Kidney capillary endothelial cell (primary cell): ENCODE results near the gene SUGP1.

Source experiments
- DNase-seq: peaks from one replicate; pipeline ENCODE4 v3.0.0-alpha.2; 2018; ENCODE audit warnings: low spot score

SUGP1 gene

DNA sequence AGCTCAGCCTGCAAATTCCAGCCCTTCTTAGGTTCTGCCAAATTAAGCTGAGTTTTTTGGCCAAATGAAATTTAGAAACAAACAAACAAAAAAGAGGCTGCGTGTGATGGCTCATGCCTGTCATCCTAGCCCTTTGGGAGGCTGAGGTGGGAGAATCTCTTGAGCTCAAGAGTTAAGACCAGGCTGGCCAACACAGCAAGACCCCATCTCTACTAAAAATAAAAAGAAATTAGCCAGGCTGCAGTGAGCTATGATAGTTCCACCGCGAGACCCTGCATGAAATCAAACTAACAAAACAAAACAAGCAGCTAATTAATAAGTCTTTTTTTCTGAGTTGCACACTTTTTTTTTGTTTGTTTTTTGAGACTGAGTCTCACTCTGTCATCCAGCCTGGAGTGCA, 90.6 kb downstream of the SUGP1 start:
- no peak for DNase-seq

DNA sequence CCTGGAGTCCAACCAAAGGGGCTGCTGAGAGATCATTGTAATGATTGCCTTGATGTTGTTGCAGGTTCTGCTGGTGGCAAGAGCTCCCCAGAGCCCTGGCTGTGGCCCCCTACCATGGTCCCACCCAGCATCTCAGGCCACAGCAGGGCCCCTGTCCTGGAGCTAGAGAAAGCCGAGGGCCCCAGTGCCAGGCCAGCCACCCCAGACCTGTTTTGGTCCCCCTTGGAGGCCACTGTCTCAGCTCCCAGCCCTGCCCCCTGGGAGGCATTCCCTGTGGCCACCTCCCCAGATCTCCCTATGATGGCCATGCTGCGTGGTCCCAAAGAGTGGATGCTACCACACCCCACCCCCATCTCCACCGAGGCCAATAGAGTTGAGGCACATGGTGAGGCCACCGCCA, 93.1 kb downstream of the SUGP1 start:
- no peak for DNase-seq

DNA sequence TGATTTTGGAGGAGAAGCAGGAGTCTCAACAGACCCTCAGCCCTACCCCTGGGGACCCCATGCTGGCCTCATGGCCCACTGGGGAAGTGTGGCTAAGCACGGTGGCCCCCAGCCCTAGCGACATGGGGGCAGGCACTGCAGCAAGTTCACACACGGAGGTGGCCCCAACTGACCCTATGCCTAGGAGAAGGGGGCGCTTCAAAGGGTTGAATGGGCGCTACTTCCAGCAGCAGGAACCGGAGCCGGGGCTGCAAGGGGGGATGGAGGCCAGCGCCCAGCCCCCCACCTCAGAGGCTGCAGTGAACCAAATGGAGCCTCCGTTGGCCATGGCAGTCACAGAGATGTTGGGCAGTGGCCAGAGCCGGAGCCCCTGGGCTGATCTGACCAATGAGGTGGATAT, 93.6 kb downstream of the SUGP1 start:
- DNase-seq = no peak

DNA sequence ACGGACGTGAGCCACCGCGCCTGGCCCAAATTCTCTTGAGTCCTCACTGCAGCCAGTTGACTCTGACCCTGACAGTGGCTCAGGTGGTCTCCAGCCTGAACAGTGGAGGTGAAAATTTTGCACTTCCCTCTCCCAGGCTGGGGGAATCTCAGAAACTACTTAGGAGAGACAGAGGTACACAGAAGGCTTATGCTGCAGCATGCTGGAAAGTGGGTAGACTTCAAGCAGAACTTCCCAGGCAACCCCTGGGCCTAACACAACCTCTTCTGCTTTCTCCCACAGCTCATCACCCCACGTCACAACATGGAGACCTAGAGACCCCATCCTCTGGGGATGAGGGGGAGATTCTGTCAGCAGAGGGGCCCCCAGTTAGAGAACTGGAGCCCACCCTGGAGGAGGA, 94.1 kb downstream of the SUGP1 start:
- no peak for DNase-seq
